HCT116 (cell line): ENCODE measurements around the gene LRRC3C. TPM values are rescaled to one million over a fixed set of nuclear protein-coding genes. Genes with fewer than 3 reads are reported as not detected.

Experiments used
- ATAC-seq: fragments of 200-7000 bp; cut with Tn5 transposase; 2 replicates; pipeline ENCODE4 v1.9.1; 2020; ENCODE audit warnings: mild to moderate bottlenecking, moderate library complexity
- BruUV-seq: library from RNA; stranded (reverse); fragments of 400-500 nt; replicated peaks from 2 replicates; lab custom pipeline; 2021; lab: Mats Ljungman, UMichigan
- CTCF ChIA-PET: fragments of 300-600 bp; sonication (Branson Sonifier 250); formaldehyde crosslinking; loops from one replicate; lab custom pipeline; 2021; ENCODE audit warnings: antibody characterized with exemption; lab: Charles Lee
- POLR2A ChIA-PET: fragments of 300-600, 350-600 bp; sonication (Branson Sonifier 250); formaldehyde crosslinking; loops from one replicate; lab custom pipeline; 2021; ENCODE audit warnings: antibody characterized with exemption; lab: Charles Lee
- RAD21 ChIA-PET, 2 experiments: fragments of 300-600 bp; sonication (Branson Sonifier 250); formaldehyde crosslinking; loops; one replicate each; lab custom pipeline; 2023; ENCODE audit warnings: low total read pairs in 2 of 2; ENCODE audit not compliant: uncharacterized antibody in 2 of 2, unreplicated experiment in 2 of 2, low non-redundant PET in 1 of 2; lab: Charles Lee
- DNase-seq: peaks from one replicate; pipeline ENCODE4 v3.0.0-alpha.2; 2010; ENCODE audit warnings: low read depth, low spot score
- H2AFZ ChIP-seq: fragments of 200-600 bp; shearing (Covaris generic), sonication (generic); 2 replicates; pipeline ENCODE4 v1.6.1; 2017; ENCODE audit warnings: low read depth, mixed run types, mixed read lengths, antibody characterized with exemption, low read length; ENCODE audit not compliant: poor library complexity, severe bottlenecking
- H3K27ac ChIP-seq: 2 replicates; pipeline ENCODE4 v1.5.1; 2012; ENCODE audit warnings: low read depth, low read length
- H3K27me3 ChIP-seq: fragments of 200-600 bp; sonication (generic); 2 replicates; pipeline ENCODE4 v1.6.1; 2016; ENCODE audit warnings: mixed run types, low read length, mixed read lengths; ENCODE audit not compliant: insufficient read depth
- H3K36me3 ChIP-seq, 2 experiments: fragments of 200-500 bp in 1 of 2; fragments of 200-600 bp in 1 of 2; sonication (Bioruptor generic) in 1 of 2; sonication (generic) in 1 of 2; 2 replicates each; pipeline versions ENCODE4 v1.5.1 to v1.6.1; 2014 to 2016; ENCODE audit warnings: low read length in 2 of 2, inconsistent platforms in 1 of 2, mixed read lengths in 1 of 2, mixed run types in 1 of 2; ENCODE audit not compliant: insufficient read depth in 2 of 2, control insufficient read depth in 1 of 2
- H3K4me1 ChIP-seq, 2 experiments: fragments of 200-600 bp in 1 of 2; sonication (generic) in 1 of 2; 2 replicates each; pipeline versions ENCODE4 v1.5.1 to v1.6.1; 2012 to 2017; ENCODE audit warnings: low read length in 2 of 2, inconsistent platforms in 1 of 2, mild to moderate bottlenecking in 1 of 2, mixed read lengths in 1 of 2, mixed run types in 1 of 2, moderate library complexity in 1 of 2; ENCODE audit not compliant: insufficient read depth in 2 of 2, control insufficient read depth in 1 of 2
- H3K4me2 ChIP-seq: fragments of 200-600 bp; sonication (generic); 2 replicates; pipeline ENCODE4 v1.6.1; 2017; ENCODE audit warnings: mixed run types, low read length, mixed read lengths
- H3K4me3 ChIP-seq, 2 experiments: fragments of 200-600 bp in 1 of 2; sonication (generic) in 1 of 2; replicated peaks in 1 of 2; 2 replicates each; pipeline ENCODE4 v1.5.1; 2011 to 2016; ENCODE audit warnings: low read length in 2 of 2, control low read depth in 1 of 2, low read depth in 1 of 2, mild to moderate bottlenecking in 1 of 2, mixed read lengths in 1 of 2, mixed run types in 1 of 2
- H3K79me2 ChIP-seq: fragments of 200-600 bp; sonication (generic); 2 replicates; pipeline ENCODE4 v1.6.1; 2017; ENCODE audit warnings: mild to moderate bottlenecking, mixed run types, low read length, moderate library complexity, mixed read lengths; ENCODE audit not compliant: insufficient read depth
- H3K9ac ChIP-seq: fragments of 200-600 bp; sonication (generic); 2 replicates; pipeline ENCODE4 v1.6.1; 2016; ENCODE audit warnings: low read length, mixed read lengths
- H3K9me2 ChIP-seq: fragments of 200-600 bp; sonication (generic), shearing (Covaris generic); 2 replicates; pipeline ENCODE4 v1.6.1; 2017; ENCODE audit warnings: mixed run types, mild to moderate bottlenecking, moderate library complexity; ENCODE audit not compliant: insufficient read depth
- H3K9me3 ChIP-seq, 2 experiments: fragments of 200-500 bp in 1 of 2; fragments of 200-600 bp in 1 of 2; sonication (Bioruptor generic) in 1 of 2; sonication (generic) in 1 of 2; 2 replicates each; pipeline ENCODE4 v1.6.1; 2014 to 2017; ENCODE audit warnings: low read length in 2 of 2, mixed read lengths in 2 of 2, inconsistent platforms in 1 of 2, low read depth in 1 of 2, mild to moderate bottlenecking in 1 of 2, mixed run types in 1 of 2, moderate library complexity in 1 of 2; ENCODE audit not compliant: control insufficient read depth in 1 of 2, insufficient read depth in 1 of 2
- H4K20me1 ChIP-seq: fragments of 200-600 bp; sonication (generic), shearing (Covaris generic); 2 replicates; pipeline ENCODE4 v1.6.1; 2017; ENCODE audit warnings: mixed run types, mild to moderate bottlenecking, moderate library complexity; ENCODE audit not compliant: insufficient read depth
- CTCF ChIP-seq, 3 experiments: fragments of 200-600 bp in 1 of 3; sonication (generic) in 1 of 3; IDR thresholded peaks in 2 of 3; conservative IDR thresholded peaks in 1 of 3; 2 replicates each; pipeline ENCODE4 v1.5.1; 2012 to 2017; ENCODE audit warnings: low read depth in 2 of 3, low read length in 2 of 3, antibody characterized with exemption in 1 of 3, borderline replicate concordance in 1 of 3, control low read depth in 1 of 3, mild to moderate bottlenecking in 1 of 3, mixed read lengths in 1 of 3, mixed run types in 1 of 3, moderate library complexity in 1 of 3; ENCODE audit not compliant: insufficient read depth in 1 of 3
- MAX ChIP-seq: IDR thresholded peaks from 2 replicates; pipeline ENCODE4 v1.6.1; 2012
- POLR2A ChIP-seq: IDR thresholded peaks from 2 replicates; pipeline ENCODE4 v1.7.0; 2011; ENCODE audit warnings: borderline replicate concordance; ENCODE audit not compliant: insufficient read depth, insufficient read length; ENCODE audit errors: extremely low read depth
- intact Hi-C: fragments of 100-400 bp; cut with micrococcal nuclease; formaldehyde crosslinking; loops from 2 replicates; pipeline ENCODE4 v1.10.0; 2022
- total RNA-seq: library from RNA; stranded (reverse); gene quantifications from one replicate; pipeline ENCODE4 v1.2.1, GENCODE V29; 2021; ENCODE audit not compliant: unreplicated experiment

The LRRC3C gene
- total RNA-seq, 1 experiment from 2014 or later, result not detected

GRCh38 chr17:39979893-39980350, 52.4 kb downstream of the LRRC3C start:
- Histone ChIP-seq H3K4me3 (peak overlapping the region; percentile 52 to 100), H2AFZ (peak overlapping the region; percentile 83), H3K36me3 (peaks cover 8 to 13% of the 10 kb centered on the region in 2 experiments; a peak in 3 of 4 replicates), H3K9ac (peak overlapping the region; percentile 98), H3K27me3 (no peaks in the 10 kb centered on the region), H3K79me2 (peaks cover 41% of the 10 kb centered on the region), H3K4me2 (peak overlapping the region; percentile 96), H3K27ac (peak overlapping the region; percentile 47), H3K4me1 (peaks cover 13 to 25% of the 10 kb centered on the region in 2 experiments; a peak in 3 of 4 replicates)
- DNase-seq, result no peak
- CTCF ChIA-PET, result interaction anchor here (0.6 to 1.4 kb wide), 11 partner anchors 11 to 748 kb away, joined by 3 to 15 read pairs (median 4); no protein-coding TSS in a partner anchor
- POLR2A ChIA-PET, result interaction anchor here (0.7 to 1.1 kb wide), 5 partner anchors 15 to 119 kb away, joined by 3 to 6 read pairs (median 4); no protein-coding TSS in a partner anchor
- intact Hi-C loops, result loop anchor here (1.0 to 5.0 kb wide), 4 partner anchors 27 to 358 kb away; no protein-coding TSS in a partner anchor
- no TSS peak for BruUV-seq
- 0 out of 6 replicates have a peak, but pooled peaks of 1 of the 3 experiments have one; percentile 17 for TF ChIP-seq CTCF (IDR thresholded peaks at IDR 0.05 in 2 of 3, conservative IDR thresholded peaks at IDR 0.05 in 1 of 3; ENCODE audit: borderline replicate concordance in 1 of 3, insufficient read depth in 1 of 3, low read depth in 2 of 3, low read length in 2 of 3)
- TF ChIP-seq POLR2A, result peak; percentile 58
- no peak for TF ChIP-seq MAX
- TF ChIP-seq, all 23 proteins: peak for 2
- RAD21 ChIA-PET, result interaction anchor here (1.0 to 1.1 kb wide), 2 partner anchors 21 to 53 kb away, joined by 3 to 5 read pairs; partner anchors contain the start of genes LRRC3C (in 1 of the 2) and ORMDL3 (in 1 of the 2)
- Histone ChIP-seq H4K20me1 (peaks cover 15% of the 10 kb centered on the region; the same call in 1 of the 2 replicates), H3K9me3 (no peaks in the 10 kb centered on the region), H3K9me2 (no peaks in the 10 kb centered on the region)
- ATAC-seq, result peak; percentile 46
